ENCODE measurements around the gene ABCC9.

ABCC9 gene

GRCh38 chr12:21971344-21971743 is 30.1 kb upstream of the ABCC9 start:
- Histone ChIP-seq H3K27ac (ENCODE audit: low read length) (no peak overlapping the region), H3K4me3 (ENCODE audit: low read length in 2 of 2) (no peak overlapping the region), H3K9ac (ENCODE audit: low read length in 2 of 2) (no peak overlapping the region), H3K36me3 (ENCODE audit: control insufficient read depth in 2 of 2, insufficient read depth in 2 of 2, low read length in 2 of 2) (no peaks in the 10 kb centered on the region), H3K9me3 (ENCODE audit: control insufficient read depth in 2 of 2, low read length in 2 of 2) (no peaks in the 10 kb centered on the region), H3K27me3 (ENCODE audit: control insufficient read depth in 1 of 2, insufficient read depth in 2 of 2, low read length in 2 of 2) (no peaks in the 10 kb centered on the region), H3K4me1 (ENCODE audit: control insufficient read depth, insufficient read depth, low read length) (no peaks in the 10 kb centered on the region)

GRCh38 chr12:21962821-21963220 is 21.6 kb upstream of the ABCC9 start:
- H3K27me3 ChIP-seq (ENCODE audit: control insufficient read depth in 1 of 2, insufficient read depth in 2 of 2, low read length in 2 of 2): no peaks in the 10 kb centered on the region
- no peaks in the 10 kb centered on the region for H3K4me1 ChIP-seq (ENCODE audit: control insufficient read depth, insufficient read depth, low read length)
- H3K27ac ChIP-seq (ENCODE audit: low read length): no peak overlapping the region
- no peak overlapping the region for H3K9ac ChIP-seq (ENCODE audit: low read length in 2 of 2)
- no peaks in the 10 kb centered on the region for H3K9me3 ChIP-seq (ENCODE audit: control insufficient read depth in 2 of 2, low read length in 2 of 2)
- H3K4me3 ChIP-seq (ENCODE audit: low read length in 2 of 2): no peak overlapping the region
- no peaks in the 10 kb centered on the region for H3K36me3 ChIP-seq (ENCODE audit: control insufficient read depth in 2 of 2, insufficient read depth in 2 of 2, low read length in 2 of 2)

- Histone ChIP-seq H3K27me3 (ENCODE audit: control insufficient read depth in 1 of 2, insufficient read depth in 2 of 2, low read length in 2 of 2) (no peaks in the 10 kb centered on the region), H3K9me3 (ENCODE audit: control insufficient read depth in 2 of 2, low read length in 2 of 2) (no peaks in the 10 kb centered on the region), H3K4me1 (ENCODE audit: control insufficient read depth, insufficient read depth, low read length) (no peaks in the 10 kb centered on the region), H3K36me3 (ENCODE audit: control insufficient read depth in 2 of 2, insufficient read depth in 2 of 2, low read length in 2 of 2) (no peaks in the 10 kb centered on the region), H3K27ac (ENCODE audit: low read length) (no peak overlapping the region), H3K4me3 (ENCODE audit: low read length in 2 of 2) (no peak overlapping the region), H3K9ac (ENCODE audit: low read length in 2 of 2) (no peak overlapping the region)
Measured at GRCh38 chr12:21962236-21962635, 21.0 kb upstream of the ABCC9 start.

GRCh38 chr12:21950649-21951048 is 9.4 kb upstream of the ABCC9 start:
- Histone ChIP-seq H3K27ac (ENCODE audit: low read length) (no peak overlapping the region), H3K4me3 (ENCODE audit: low read length in 2 of 2) (no peak overlapping the region), H3K9ac (ENCODE audit: low read length in 2 of 2) (no peak overlapping the region), H3K4me1 (ENCODE audit: control insufficient read depth, insufficient read depth, low read length) (no peaks in the 10 kb centered on the region), H3K9me3 (ENCODE audit: control insufficient read depth in 2 of 2, low read length in 2 of 2) (peaks cover 0 to 12% of the 10 kb centered on the region in 2 donors), H3K27me3 (ENCODE audit: control insufficient read depth in 1 of 2, insufficient read depth in 2 of 2, low read length in 2 of 2) (no peaks in the 10 kb centered on the region), H3K36me3 (ENCODE audit: control insufficient read depth in 2 of 2, insufficient read depth in 2 of 2, low read length in 2 of 2) (no peaks in the 10 kb centered on the region)

- Histone ChIP-seq H3K4me3 (ENCODE audit: low read length in 2 of 2) (no peak overlapping the region), H3K27ac (ENCODE audit: low read length) (no peak overlapping the region), H3K9me3 (ENCODE audit: control insufficient read depth in 2 of 2, low read length in 2 of 2) (peaks cover 0 to 12% of the 10 kb centered on the region in 2 donors), H3K9ac (ENCODE audit: low read length in 2 of 2) (no peak overlapping the region), H3K36me3 (ENCODE audit: control insufficient read depth in 2 of 2, insufficient read depth in 2 of 2, low read length in 2 of 2) (no peaks in the 10 kb centered on the region), H3K27me3 (ENCODE audit: control insufficient read depth in 1 of 2, insufficient read depth in 2 of 2, low read length in 2 of 2) (no peaks in the 10 kb centered on the region), H3K4me1 (ENCODE audit: control insufficient read depth, insufficient read depth, low read length) (no peaks in the 10 kb centered on the region)
Measured at GRCh38 chr12:21949036-21949435, 7.8 kb upstream of the ABCC9 start.

- Histone ChIP-seq H3K27me3 (ENCODE audit: control insufficient read depth in 1 of 2, insufficient read depth in 2 of 2, low read length in 2 of 2) (no peaks in the 10 kb centered on the region), H3K4me1 (ENCODE audit: control insufficient read depth, insufficient read depth, low read length) (no peaks in the 10 kb centered on the region), H3K27ac (ENCODE audit: low read length) (no peak overlapping the region), H3K4me3 (ENCODE audit: low read length in 2 of 2) (no peak overlapping the region), H3K36me3 (ENCODE audit: control insufficient read depth in 2 of 2, insufficient read depth in 2 of 2, low read length in 2 of 2) (no peaks in the 10 kb centered on the region), H3K9ac (ENCODE audit: low read length in 2 of 2) (no peak overlapping the region), H3K9me3 (ENCODE audit: control insufficient read depth in 2 of 2, low read length in 2 of 2) (peaks cover 0 to 12% of the 10 kb centered on the region in 2 donors)
Measured at GRCh38 chr12:21946983-21947382, 5.8 kb upstream of the ABCC9 start.

- Histone ChIP-seq H3K4me1 (ENCODE audit: control insufficient read depth, insufficient read depth, low read length) (peaks cover 2% of the 10 kb centered on the region), H3K4me3 (ENCODE audit: low read length in 2 of 2) (no peak overlapping the region)
Measured at GRCh38 chr12:21945002-21945401, 3.8 kb upstream of the ABCC9 start.

GRCh38 chr12:21942377-21942703 is 1.1 kb upstream of the ABCC9 start:
- Histone ChIP-seq H3K27ac (ENCODE audit: low read length) (peak overlapping the region; percentile 89), H3K9ac (ENCODE audit: low read length in 2 of 2) (peak overlapping the region in 1 of 2 donors; percentile 87), H3K4me3 (ENCODE audit: low read length in 2 of 2) (peak overlapping the region; percentile 75 to 83)

More at GRCh38 chr12:21945002-21945401, 3.8 kb upstream of the ABCC9 start:
- Histone ChIP-seq H3K36me3 (ENCODE audit: control insufficient read depth in 2 of 2, insufficient read depth in 2 of 2, low read length in 2 of 2) (no peaks in the 10 kb centered on the region), H3K9ac (ENCODE audit: low read length in 2 of 2) (no peak overlapping the region), H3K9me3 (ENCODE audit: control insufficient read depth in 2 of 2, low read length in 2 of 2) (peaks cover 0 to 10% of the 10 kb centered on the region in 2 donors), H3K27me3 (ENCODE audit: control insufficient read depth in 1 of 2, insufficient read depth in 2 of 2, low read length in 2 of 2) (no peaks in the 10 kb centered on the region), H3K27ac (ENCODE audit: low read length) (no peak overlapping the region)

GRCh38 chr12:21941506-21942376 is 515 bp upstream of the ABCC9 start:
- Histone ChIP-seq H3K4me1 (ENCODE audit: control insufficient read depth, insufficient read depth, low read length) (peaks cover 2% of the 10 kb centered on the region), H3K9ac (ENCODE audit: low read length in 2 of 2) (peak overlapping the region; percentile 87 to 94), H3K27ac (ENCODE audit: low read length) (peak overlapping the region; percentile 89), H3K9me3 (ENCODE audit: control insufficient read depth in 2 of 2, low read length in 2 of 2) (peaks cover 0 to 10% of the 10 kb centered on the region in 2 donors), H3K36me3 (ENCODE audit: control insufficient read depth in 2 of 2, insufficient read depth in 2 of 2, low read length in 2 of 2) (no peaks in the 10 kb centered on the region), H3K27me3 (ENCODE audit: control insufficient read depth in 1 of 2, insufficient read depth in 2 of 2, low read length in 2 of 2) (no peaks in the 10 kb centered on the region), H3K4me3 (ENCODE audit: low read length in 2 of 2) (peak overlapping the region; percentile 75 to 83)

More at GRCh38 chr12:21942377-21942703, 1.1 kb upstream of the ABCC9 start:
- H3K36me3 ChIP-seq (ENCODE audit: control insufficient read depth in 2 of 2, insufficient read depth in 2 of 2, low read length in 2 of 2): no peaks in the 10 kb centered on the region
- H3K27me3 ChIP-seq (ENCODE audit: control insufficient read depth in 1 of 2, insufficient read depth in 2 of 2, low read length in 2 of 2): no peaks in the 10 kb centered on the region
- H3K4me1 ChIP-seq (ENCODE audit: control insufficient read depth, insufficient read depth, low read length): peaks cover 2% of the 10 kb centered on the region
- H3K9me3 ChIP-seq (ENCODE audit: control insufficient read depth in 2 of 2, low read length in 2 of 2): peaks cover 0 to 10% of the 10 kb centered on the region in 2 donors

GRCh38 chr12:21939435-21939834 is 1.8 kb downstream of the ABCC9 start:
- no peaks in the 10 kb centered on the region for H3K27me3 ChIP-seq (ENCODE audit: control insufficient read depth in 1 of 2, insufficient read depth in 2 of 2, low read length in 2 of 2)
- peaks cover 7 to 9% of the 10 kb centered on the region in 2 donors for H3K36me3 ChIP-seq (ENCODE audit: control insufficient read depth in 2 of 2, insufficient read depth in 2 of 2, low read length in 2 of 2)
- H3K9ac ChIP-seq (ENCODE audit: low read length in 2 of 2): peak overlapping the region; percentile 87 to 94
- H3K4me3 ChIP-seq (ENCODE audit: low read length in 2 of 2): peak overlapping the region; percentile 75 to 83
- no peaks in the 10 kb centered on the region for H3K9me3 ChIP-seq (ENCODE audit: control insufficient read depth in 2 of 2, low read length in 2 of 2)
- peak overlapping the region; percentile 89 for H3K27ac ChIP-seq (ENCODE audit: low read length)
- peaks cover 2% of the 10 kb centered on the region for H3K4me1 ChIP-seq (ENCODE audit: control insufficient read depth, insufficient read depth, low read length)

GRCh38 chr12:21938879-21939278 is 2.3 kb downstream of the ABCC9 start:
- no peaks in the 10 kb centered on the region for H3K9me3 ChIP-seq (ENCODE audit: control insufficient read depth in 2 of 2, low read length in 2 of 2)
- peak overlapping the region; percentile 75 to 83 for H3K4me3 ChIP-seq (ENCODE audit: low read length in 2 of 2)
- no peaks in the 10 kb centered on the region for H3K27me3 ChIP-seq (ENCODE audit: control insufficient read depth in 1 of 2, insufficient read depth in 2 of 2, low read length in 2 of 2)
- peak overlapping the region; percentile 89 for H3K27ac ChIP-seq (ENCODE audit: low read length)
- H3K4me1 ChIP-seq (ENCODE audit: control insufficient read depth, insufficient read depth, low read length): peaks cover 2% of the 10 kb centered on the region
- peaks cover 7 to 10% of the 10 kb centered on the region in 2 donors for H3K36me3 ChIP-seq (ENCODE audit: control insufficient read depth in 2 of 2, insufficient read depth in 2 of 2, low read length in 2 of 2)
- H3K9ac ChIP-seq (ENCODE audit: low read length in 2 of 2): peak overlapping the region; percentile 87 to 94
